Endothelial cell of umbilical vein (primary cell): ENCODE data around the gene FAM76B.

ENCODE experiments used
- CTCF ChIP-seq, 2 donors: IDR thresholded peaks; 1 replicate in 1 of 2; 2 replicates in 1 of 2; pipeline ENCODE4 v1.5.1; 2011; ENCODE audit warnings: low read length in 2 of 2, mild to moderate bottlenecking in 2 of 2, moderate library complexity in 2 of 2, control low read depth in 1 of 2, inconsistent platforms in 1 of 2, low read depth in 1 of 2; ENCODE audit not compliant: insufficient read depth in 1 of 2; ENCODE audit errors: extremely low read depth in 1 of 2
- EZH2 ChIP-seq: IDR thresholded peaks from 2 replicates; pipeline ENCODE4 v1.6.1; 2012; ENCODE audit warnings: borderline replicate concordance, low read depth, mild to moderate bottlenecking, moderate library complexity, low read length, inconsistent platforms; ENCODE audit not compliant: severe bottlenecking
- MYC ChIP-seq: IDR thresholded peaks from one replicate; pipeline ENCODE4 v1.6.1; 2011; ENCODE audit warnings: mild to moderate bottlenecking, low read depth, low read length
- POLR2AphosphoS5 ChIP-seq: IDR thresholded peaks from 2 replicates; pipeline ENCODE4 v1.6.1; 2012; ENCODE audit warnings: low read depth, mild to moderate bottlenecking, control low read depth, low read length, moderate library complexity; ENCODE audit not compliant: insufficient read depth

GRCh38 chr11:95832763-95833162 lies 43.2 kb upstream of the FAM76B start:
- TF ChIP-seq POLR2AphosphoS5 = no peak
- no peak for TF ChIP-seq CTCF (IDR thresholded peaks at IDR 0.05; ENCODE audit: extremely low read depth in 1 of 2, insufficient read depth in 1 of 2, low read depth in 1 of 2, low read length in 2 of 2)
- no peak for TF ChIP-seq MYC
- no peak for TF ChIP-seq EZH2
